Measurements from ENCODE around the gene PLD3.

Gene PLD3

DNA sequence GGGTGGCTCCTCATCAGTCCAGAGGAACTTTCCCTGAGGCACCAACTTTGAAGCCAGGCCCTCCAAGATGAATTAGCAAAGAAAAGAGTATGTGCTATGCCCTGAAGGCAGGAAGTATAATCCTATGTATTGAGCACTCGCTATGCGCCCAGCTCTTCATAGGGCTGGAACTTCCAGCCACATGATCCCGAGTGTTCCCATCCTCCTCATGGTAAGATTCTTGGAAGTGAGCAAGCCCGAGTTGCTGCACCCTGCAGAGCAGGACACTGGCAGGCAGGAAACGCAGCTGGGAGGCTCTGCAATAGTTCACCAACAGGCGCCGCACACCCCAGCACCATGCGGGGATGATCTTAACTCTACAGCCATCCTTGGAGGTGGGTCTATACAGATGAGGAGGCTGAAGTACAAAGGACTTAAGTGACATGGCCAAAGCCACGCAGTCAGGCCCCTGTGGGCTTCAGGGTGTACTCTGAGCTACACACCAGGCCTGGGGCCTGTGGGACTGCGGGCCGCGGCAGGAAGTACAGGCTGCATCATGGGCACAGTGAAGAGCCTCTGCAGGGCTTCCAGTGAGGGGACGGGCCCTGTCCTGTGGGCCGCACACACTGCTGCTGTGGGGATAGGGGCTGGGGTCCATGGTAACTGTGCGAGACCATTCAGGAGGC lies 25.4 kb upstream of the PLD3 start:
- Histone ChIP-seq H3K14ac (ENCODE audit: low read length) (peak overlapping the region; percentile 3), H3K79me1 (ENCODE audit: low read length) (peaks cover 5% of the 10 kb centered on the region), H3K27me3 (ENCODE audit: insufficient read depth, low read length) (no peaks in the 10 kb centered on the region), H3K4me3 (ENCODE audit: low read depth, low read length) (no peak overlapping the region), H3K4me1 (ENCODE audit: control insufficient read depth in 1 of 2, insufficient read depth in 2 of 2, low read length in 2 of 2) (peaks cover 14 to 19% of the 10 kb centered on the region in 2 experiments), H3K9ac (ENCODE audit: low read length) (no peak overlapping the region), H4K91ac (ENCODE audit: low read depth, low read length) (peak overlapping the region; percentile 21), H4K8ac (ENCODE audit: low read depth, low read length) (no peak overlapping the region), H3K27ac (ENCODE audit: low read depth, low read length) (peak overlapping the region; percentile 55), H2BK120ac (ENCODE audit: insufficient read depth, low read length, poor library complexity) (peak overlapping the region; percentile 1), H3K18ac (ENCODE audit: low read length) (no peak overlapping the region), H3K4ac (ENCODE audit: low read depth, low read length) (no peak overlapping the region), H3K79me2 (ENCODE audit: control insufficient read depth, insufficient read depth, low read length, poor library complexity) (no peaks in the 10 kb centered on the region), H2BK5ac (ENCODE audit: low read depth, low read length, poor library complexity) (peak overlapping the region; percentile 13), H2AFZ (ENCODE audit: insufficient read depth, low read length, poor library complexity) (no peak overlapping the region), H3K4me2 (ENCODE audit: low read length) (no peak overlapping the region), H2BK12ac (ENCODE audit: low read length) (no peak overlapping the region), H2AK5ac (ENCODE audit: low read length) (no peak overlapping the region), H3K9me3 (ENCODE audit: insufficient read depth, low read depth, low read length) (no peaks in the 10 kb centered on the region), H3K36me3 (ENCODE audit: control insufficient read depth in 1 of 2, insufficient read depth in 2 of 2, low read length in 2 of 2) (peaks cover 76 to 79% of the 10 kb centered on the region in 2 experiments), H3K23ac (ENCODE audit: low read length) (no peak overlapping the region), H4K12ac (ENCODE audit: low read depth, low read length) (no peak overlapping the region)
- WGBS (ENCODE audit: extremely low coverage, insufficient coverage, insufficient read length), result no CpG with 5 or more reads among the region's 15 CpGs
- DNase-seq, result peak; percentile 95 to 100

GRCh38 chr19:40323705-40324104 lies 24.8 kb upstream of the PLD3 start:
- Histone ChIP-seq H4K91ac (ENCODE audit: low read depth, low read length) (peak overlapping the region; percentile 21), H3K18ac (ENCODE audit: low read length) (peak overlapping the region; percentile 24), H3K4me2 (ENCODE audit: low read length) (no peak overlapping the region), H3K36me3 (ENCODE audit: control insufficient read depth in 1 of 2, insufficient read depth in 2 of 2, low read length in 2 of 2) (peaks cover 80% of the 10 kb centered on the region in 2 experiments), H3K27ac (ENCODE audit: low read depth, low read length) (peak overlapping the region; percentile 55), H3K27me3 (ENCODE audit: insufficient read depth, low read length) (no peaks in the 10 kb centered on the region), H3K9me3 (ENCODE audit: insufficient read depth, low read depth, low read length) (no peaks in the 10 kb centered on the region), H4K8ac (ENCODE audit: low read depth, low read length) (no peak overlapping the region), H2AFZ (ENCODE audit: insufficient read depth, low read length, poor library complexity) (no peak overlapping the region), H3K79me2 (ENCODE audit: control insufficient read depth, insufficient read depth, low read length, poor library complexity) (no peaks in the 10 kb centered on the region), H3K4me3 (ENCODE audit: low read depth, low read length) (no peak overlapping the region), H3K9ac (ENCODE audit: low read length) (no peak overlapping the region), H2BK5ac (ENCODE audit: low read depth, low read length, poor library complexity) (no peak overlapping the region), H2BK12ac (ENCODE audit: low read length) (no peak overlapping the region), H3K14ac (ENCODE audit: low read length) (peak overlapping the region; percentile 3), H2BK120ac (ENCODE audit: insufficient read depth, low read length, poor library complexity) (no peak overlapping the region), H3K23ac (ENCODE audit: low read length) (no peak overlapping the region), H3K4ac (ENCODE audit: low read depth, low read length) (no peak overlapping the region), H2AK5ac (ENCODE audit: low read length) (no peak overlapping the region), H3K79me1 (ENCODE audit: low read length) (peaks cover 10% of the 10 kb centered on the region), H3K4me1 (ENCODE audit: control insufficient read depth in 1 of 2, insufficient read depth in 2 of 2, low read length in 2 of 2) (peaks cover 14 to 19% of the 10 kb centered on the region in 2 experiments), H4K12ac (ENCODE audit: low read depth, low read length) (no peak overlapping the region)
- no CpG with 5 or more reads among the region's 13 CpGs for WGBS (ENCODE audit: extremely low coverage, insufficient coverage, insufficient read length)
- DNase-seq, result peak in 1 of 2 donors; percentile 30

DNA sequence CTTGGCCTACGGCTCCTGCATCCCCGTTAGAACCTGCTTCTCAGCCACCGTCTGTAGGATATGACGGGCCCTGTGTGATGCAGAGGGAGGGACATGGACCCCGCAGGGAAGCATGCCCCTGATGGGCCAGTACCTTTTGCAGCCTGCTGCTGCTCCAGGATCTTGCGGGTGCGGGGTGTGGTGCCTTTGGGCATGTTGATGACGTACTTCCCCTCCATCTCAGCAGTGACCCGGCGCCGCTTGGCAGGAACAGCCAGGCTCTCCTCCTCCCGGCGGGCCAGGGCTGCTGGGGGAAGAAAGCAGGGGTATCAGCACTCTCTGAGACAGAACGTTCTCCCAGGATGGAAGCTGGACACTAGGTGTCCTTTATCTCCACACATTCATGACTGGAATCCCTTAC lies 22.3 kb upstream of the PLD3 start:
- Histone ChIP-seq H4K8ac (ENCODE audit: low read depth, low read length) (no peak overlapping the region), H3K4me1 (ENCODE audit: control insufficient read depth in 1 of 2, insufficient read depth in 2 of 2, low read length in 2 of 2) (peaks cover 24 to 26% of the 10 kb centered on the region in 2 experiments), H3K14ac (ENCODE audit: low read length) (no peak overlapping the region), H3K4me3 (ENCODE audit: low read depth, low read length) (no peak overlapping the region), H3K27me3 (ENCODE audit: insufficient read depth, low read length) (no peaks in the 10 kb centered on the region), H2AK5ac (ENCODE audit: low read length) (no peak overlapping the region), H3K27ac (ENCODE audit: low read depth, low read length) (no peak overlapping the region), H3K4ac (ENCODE audit: low read depth, low read length) (no peak overlapping the region), H3K79me2 (ENCODE audit: control insufficient read depth, insufficient read depth, low read length, poor library complexity) (no peaks in the 10 kb centered on the region), H4K12ac (ENCODE audit: low read depth, low read length) (no peak overlapping the region), H3K79me1 (ENCODE audit: low read length) (peaks cover 18% of the 10 kb centered on the region), H3K9me3 (ENCODE audit: insufficient read depth, low read depth, low read length) (no peaks in the 10 kb centered on the region), H3K4me2 (ENCODE audit: low read length) (no peak overlapping the region), H2BK12ac (ENCODE audit: low read length) (no peak overlapping the region), H3K18ac (ENCODE audit: low read length) (no peak overlapping the region), H3K36me3 (ENCODE audit: control insufficient read depth in 1 of 2, insufficient read depth in 2 of 2, low read length in 2 of 2) (peaks cover 67 to 72% of the 10 kb centered on the region in 2 experiments), H3K9ac (ENCODE audit: low read length) (no peak overlapping the region), H4K91ac (ENCODE audit: low read depth, low read length) (no peak overlapping the region), H2AFZ (ENCODE audit: insufficient read depth, low read length, poor library complexity) (no peak overlapping the region), H2BK120ac (ENCODE audit: insufficient read depth, low read length, poor library complexity) (no peak overlapping the region), H2BK5ac (ENCODE audit: low read depth, low read length, poor library complexity) (no peak overlapping the region), H3K23ac (ENCODE audit: low read length) (no peak overlapping the region)
- no peak for DNase-seq
- no CpG with 5 or more reads among the region's 14 CpGs for WGBS (ENCODE audit: extremely low coverage, insufficient coverage, insufficient read length)

- no peaks in the 10 kb centered on the region for H3K9me3 ChIP-seq (ENCODE audit: insufficient read depth, low read depth, low read length)
- DNase-seq, result peak; percentile 90 to 96
- H3K23ac ChIP-seq (ENCODE audit: low read length), result no peak overlapping the region
- no peak overlapping the region for H2AFZ ChIP-seq (ENCODE audit: insufficient read depth, low read length, poor library complexity)
- H3K79me2 ChIP-seq (ENCODE audit: control insufficient read depth, insufficient read depth, low read length, poor library complexity), result no peaks in the 10 kb centered on the region
- peaks cover 8 to 11% of the 10 kb centered on the region in 2 experiments for H3K4me1 ChIP-seq (ENCODE audit: control insufficient read depth in 1 of 2, insufficient read depth in 2 of 2, low read length in 2 of 2)
- H3K18ac ChIP-seq (ENCODE audit: low read length), result peak overlapping the region; percentile 80
- H4K91ac ChIP-seq (ENCODE audit: low read depth, low read length), result peak overlapping the region; percentile 97
- H3K36me3 ChIP-seq (ENCODE audit: control insufficient read depth in 1 of 2, insufficient read depth in 2 of 2, low read length in 2 of 2), result peaks cover 55 to 57% of the 10 kb centered on the region in 2 experiments
- no peak overlapping the region for H3K4me2 ChIP-seq (ENCODE audit: low read length)
- no peak overlapping the region for H2BK12ac ChIP-seq (ENCODE audit: low read length)
- H2BK120ac ChIP-seq (ENCODE audit: insufficient read depth, low read length, poor library complexity), result peak overlapping the region; percentile 93
- H3K14ac ChIP-seq (ENCODE audit: low read length), result peak overlapping the region; percentile 50
- H3K79me1 ChIP-seq (ENCODE audit: low read length), result peaks cover 16% of the 10 kb centered on the region
- H4K12ac ChIP-seq (ENCODE audit: low read depth, low read length), result no peak overlapping the region
- H3K27me3 ChIP-seq (ENCODE audit: insufficient read depth, low read length), result no peaks in the 10 kb centered on the region
- peak overlapping the region; percentile 11 for H2AK5ac ChIP-seq (ENCODE audit: low read length)
- H4K8ac ChIP-seq (ENCODE audit: low read depth, low read length), result peak overlapping the region; percentile 81
- no peak overlapping the region for H3K4ac ChIP-seq (ENCODE audit: low read depth, low read length)
- peak overlapping the region; percentile 93 for H3K27ac ChIP-seq (ENCODE audit: low read depth, low read length)
- WGBS (ENCODE audit: extremely low coverage, insufficient coverage, insufficient read length), result no CpG with 5 or more reads among the region's 5 CpGs
- no peak overlapping the region for H3K4me3 ChIP-seq (ENCODE audit: low read depth, low read length)
- H3K9ac ChIP-seq (ENCODE audit: low read length), result no peak overlapping the region
- peak overlapping the region; percentile 88 for H2BK5ac ChIP-seq (ENCODE audit: low read depth, low read length, poor library complexity)
Observed at GRCh38 chr19:40331052-40331451, 17.4 kb upstream of the PLD3 start.

All from trophoblast cell (in vitro differentiated cells and primary cell).